ENCODE data around the gene ZNF70. TPM values are rescaled to one million over a fixed set of nuclear protein-coding genes. Genes with fewer than 3 reads are reported as not detected.

Gene ZNF70
- total and polyA plus RNA-seq, 9 of the 15 experiments (the other 6 are each of a cell fraction or from before 2014, with no cell fraction given) = 0.14 to 3.3 (median 1.4) TPM

DNA sequence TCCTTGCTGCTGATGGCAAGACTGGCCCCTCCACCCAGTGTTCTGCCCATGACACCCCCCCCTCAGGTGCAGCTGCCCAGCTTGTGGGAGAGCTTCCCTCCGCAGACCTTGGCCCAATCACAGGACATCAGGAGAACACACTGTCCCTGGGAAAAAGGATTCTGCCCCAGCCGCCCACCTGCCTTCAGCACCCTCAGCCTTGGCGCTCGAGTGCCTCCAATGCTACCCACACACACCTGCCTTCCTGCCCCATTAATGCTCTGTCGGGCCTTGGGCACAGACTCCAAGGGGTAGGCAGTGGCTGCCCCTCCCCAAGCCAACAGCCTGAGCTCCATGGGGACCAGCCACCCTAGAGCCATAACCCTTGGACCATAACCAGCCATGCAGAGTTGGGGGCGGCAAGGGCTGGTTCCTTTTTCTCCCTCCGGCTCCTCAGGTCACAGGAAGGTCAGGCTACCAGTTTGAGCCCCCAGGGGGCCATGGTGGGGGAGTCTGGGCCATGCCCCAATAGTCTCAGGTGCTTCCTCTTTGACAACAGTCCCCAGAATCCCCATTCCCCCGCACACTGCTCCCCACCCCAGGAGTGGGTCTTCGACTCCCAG is 1.3 kb upstream of the ZNF70 start:
- TF ChIP-seq IFI16 (CRISPR knock-in tag; IDR thresholded peaks at IDR 0.05) (no peak), GTF2A2 (tag; IDR thresholded peaks at IDR 0.05) (no peak), POLR3A (IDR thresholded peaks at IDR 0.05; ENCODE audit: borderline replicate concordance, extremely low read depth, insufficient read depth, insufficient read length) (peak; percentile 9), NONO (IDR thresholded peaks at IDR 0.05; ENCODE audit: low read depth in 2 of 2, low read length in 1 of 2) (no peak)
- ChIA-PET POLR2A (interaction anchor here (1.0 kb wide), 2 partner anchors 17 to 130 kb away, joined by 3 read pairs; no protein-coding TSS in a partner anchor), CTCF (ENCODE audit: low intra/inter-chr PET ratio) (no interaction called here)
- BruUV-seq (replicated peaks) = no TSS peak
- intact Hi-C loops (cut with micrococcal nuclease) = no loop called here
- Histone ChIP-seq H3K27ac (ENCODE audit: extremely low read depth, low read depth, low read length) (no peak overlapping the region), H3K4me1 (replicated peaks in 1 of 2; ENCODE audit: control insufficient read depth in 2 of 2, insufficient read depth in 2 of 2, low read length in 2 of 2) (peaks cover 11 to 28% of the 10 kb centered on the region in 2 experiments), H3K27me3 (ENCODE audit: control insufficient read depth in 2 of 2, insufficient read depth in 2 of 2, low read length in 2 of 2) (no peaks in the 10 kb centered on the region), H3K4me3 (no peak overlapping the region), H2AFZ (ENCODE audit: low read depth, low read length) (0 out of 2 replicates have a peak overlapping the region, but pooled peaks have one; percentile 91), H3K9me1 (ENCODE audit: control insufficient read depth, insufficient read depth, low read length) (peaks cover 3% of the 10 kb centered on the region), H4K20me1 (replicated peaks; ENCODE audit: control insufficient read depth, insufficient read depth, low read length) (no peaks in the 10 kb centered on the region), H3K9ac (ENCODE audit: insufficient read depth in 1 of 2, low read depth in 2 of 2, low read length in 2 of 2) (peak overlapping the region in 1 of 2 experiments; percentile 95; a peak in 2 of 4 replicates), H3K4me2 (ENCODE audit: insufficient read depth, low read length) (peak overlapping the region; percentile 32; the same call in 1 of the 2 replicates), H3K9me3 (replicated peaks; ENCODE audit: control insufficient read depth, insufficient read depth, low read depth, low read length) (no peaks in the 10 kb centered on the region), H3K79me2 (ENCODE audit: control insufficient read depth, insufficient read depth, low read length) (peaks cover 14% of the 10 kb centered on the region; the same call in 2 of the 3 replicates), H3K36me3 (ENCODE audit: control insufficient read depth, insufficient read depth, low read length) (no peaks in the 10 kb centered on the region)
- in situ Hi-C loops (cut with MboI) = no loop called here
- ATAC-seq = no peak
- FAIRE-seq = no peak
- DNase-seq (ENCODE audit: extremely low read depth in 1 of 4, low spot score in 3 of 4) = no peak
- 80% methylated on average over 1 of the region's 9 CpGs for WGBS (ENCODE audit: insufficient coverage, low coverage, missing lambda C conversion rate)

Data from K562 (cell line).